A549 treated with AZD2906 at 1 μM for 4 hours (cell line): ENCODE measurements around the gene ZNF79. TPM values are rescaled to one million over a fixed set of nuclear protein-coding genes. Genes with fewer than 3 reads are reported as not detected.

Experiments
- total RNA-seq: library from RNA; stranded (reverse); fragments of 200-300 nt; extraction: Qiagen RNA extraction; gene quantifications from 5 replicates; pipeline ENCODE4 v1.2.3, GENCODE V29; 2022

ZNF79 gene
- total RNA-seq = 5.1 to 6.7 TPM (median 6.4 TPM) in 5 replicates

DNA sequence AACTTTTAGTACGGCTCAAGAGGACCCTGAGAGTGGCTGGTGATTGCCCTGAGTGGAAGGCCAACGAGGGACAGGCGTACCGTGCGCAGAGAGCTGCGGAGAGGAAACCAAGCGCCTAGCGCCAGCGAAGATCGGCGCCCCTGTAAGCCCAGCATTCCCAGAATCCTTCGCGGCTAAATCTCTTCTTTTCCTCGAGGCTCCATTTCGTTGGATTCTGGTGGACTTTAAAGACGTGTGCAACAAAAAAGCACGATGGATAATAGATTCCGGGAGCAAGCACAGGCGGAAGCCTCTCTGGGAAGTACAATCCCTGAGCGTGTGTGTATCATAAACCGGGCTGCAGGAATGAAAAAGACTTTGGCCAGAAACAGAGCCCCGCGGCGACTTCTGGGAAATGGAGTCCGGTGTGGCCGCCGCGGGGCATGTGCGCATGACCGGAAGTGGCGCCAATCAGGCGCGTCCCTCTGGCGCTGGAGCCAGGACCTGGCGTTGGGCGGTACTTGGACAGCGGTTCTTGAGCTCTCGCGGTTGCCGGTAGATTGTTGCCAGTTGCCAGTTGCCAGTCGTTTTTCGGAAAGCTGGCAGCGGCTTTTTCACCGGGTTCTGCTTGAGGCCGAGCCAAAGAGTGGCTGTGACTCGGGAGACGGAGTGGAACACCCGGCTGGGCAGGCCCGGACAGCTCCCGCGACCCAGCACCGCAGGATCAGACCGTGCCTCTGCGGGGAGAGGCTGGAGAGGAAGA lies at the start of gene ZNF79:
TSS of gene ZNF79 (plus strand) at position 449 of the 742 bp plus-strand sequence. CDS start 406 bp downstream, outside the sequence.

DNA sequence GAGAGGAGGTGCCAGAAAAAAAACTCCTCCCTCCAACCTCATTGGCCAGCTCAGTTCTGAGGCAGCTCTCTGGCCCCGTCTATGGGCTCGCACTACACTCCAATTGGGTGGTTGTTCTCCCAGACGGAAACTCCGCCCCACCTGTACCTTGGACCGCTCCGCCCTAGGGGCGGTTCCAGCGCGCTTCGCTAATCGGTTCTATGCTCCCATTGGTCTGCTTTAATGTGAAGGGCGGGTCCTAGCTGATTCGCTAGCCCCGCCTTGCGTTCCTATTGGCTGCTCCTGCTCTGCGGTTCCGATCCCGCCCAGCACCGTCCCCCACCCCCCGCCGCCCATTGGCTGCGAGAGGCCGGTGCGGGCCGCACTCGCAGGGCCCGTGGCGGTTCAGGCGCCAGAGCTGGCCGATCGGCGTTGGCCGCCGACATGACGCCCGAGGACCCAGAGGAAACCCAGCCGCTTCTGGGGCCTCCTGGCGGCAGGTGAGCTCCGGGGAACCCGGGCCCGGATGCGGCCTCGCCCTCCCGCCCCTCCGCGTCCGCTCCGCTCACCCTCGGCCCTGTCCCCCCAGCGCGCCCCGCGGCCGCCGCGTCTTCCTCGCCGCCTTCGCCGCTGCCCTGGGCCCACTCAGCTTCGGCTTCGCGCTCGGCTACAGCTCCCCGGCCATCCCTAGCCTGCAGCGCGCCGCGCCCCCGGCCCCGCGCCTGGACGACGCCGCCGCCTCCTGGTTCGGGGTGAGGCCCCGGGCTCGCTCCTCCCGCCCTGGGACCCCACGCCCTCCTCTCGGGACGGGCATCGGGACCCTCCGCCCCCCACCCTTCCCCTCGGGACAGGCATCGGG lies 27.2 kb upstream of the ZNF79 start, which contains the start of gene SLC2A8:
TSS of gene SLC2A8 (plus strand) at position 362 of the 838 bp plus-strand sequence. CDS start at position 424, 62 bp downstream.

DNA sequence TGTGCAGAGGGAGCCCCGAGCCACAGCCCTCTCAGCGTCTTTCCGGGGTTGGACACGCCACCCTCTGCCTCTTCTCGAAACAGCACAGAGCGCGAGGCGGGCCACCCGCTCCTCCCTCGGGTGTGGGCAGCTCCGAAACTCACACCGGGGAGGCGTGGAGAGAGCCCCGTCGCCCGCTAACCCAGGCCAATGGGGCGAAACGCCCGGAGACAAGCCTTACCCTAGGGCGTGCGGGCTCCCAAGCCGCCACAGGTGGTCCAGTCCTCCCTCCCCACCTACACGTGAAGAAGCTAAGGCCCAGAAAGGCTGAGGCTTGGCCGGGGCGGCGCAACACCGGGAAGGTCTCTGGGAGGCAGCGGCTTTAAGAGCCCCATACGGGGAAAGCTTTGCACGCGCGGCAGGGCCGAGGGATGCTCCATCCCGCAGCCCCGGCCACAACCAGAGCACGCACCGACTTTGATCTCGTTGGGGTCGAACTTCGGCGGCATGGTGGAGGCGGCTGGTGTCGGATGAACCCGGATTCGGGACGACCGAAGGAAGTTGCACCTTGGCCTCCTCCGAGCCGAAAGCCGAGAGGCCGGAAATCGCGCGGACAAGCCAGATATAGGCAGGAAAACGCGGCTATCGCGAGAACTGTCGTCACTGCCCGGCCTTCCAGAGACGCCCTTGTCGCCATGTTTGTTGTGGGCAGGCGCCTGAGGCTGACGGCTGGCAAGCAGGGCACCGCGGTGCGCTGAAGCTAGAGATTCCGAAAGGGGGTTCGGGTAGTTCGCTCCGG lies 26.8 kb downstream of the ZNF79 start, which contains the start of the genes LRSAM1 and RPL12:
TSS of gene LRSAM1 (plus strand) at position 681 of the 778 bp plus-strand sequence. CDS start 3,018 bp downstream, outside the sequence.
TSS of gene RPL12 (minus strand) at position 577 of the 778 bp plus-strand sequence. CDS start at position 488, 89 bp downstream.

Other genes with a start within 250 kb of the ZNF79 start
- gene GARNL3, start 159.6 kb upstream of the ZNF79 start, total RNA-seq = 2.0 to 3.7 TPM (median 2.5 TPM) in 5 replicates
- 9.8 to 17.1 TPM (median 15.8 TPM) in 5 replicates for gene SLC2A8, start 27.2 kb upstream of the ZNF79 start, total RNA-seq
- 2,748 to 2,823 TPM (median 2,782 TPM) in 5 replicates for gene RPL12, start 27.0 kb downstream of the ZNF79 start, total RNA-seq
- gene LRSAM1, start 27.1 kb downstream of the ZNF79 start, total RNA-seq = 8.0 to 9.9 TPM (median 9.6 TPM) in 5 replicates
- 15.7 to 18.8 TPM (median 17.3 TPM) in 5 replicates for gene STXBP1, start 187.9 kb downstream of the ZNF79 start, total RNA-seq